CD4-positive, alpha-beta T cell treated with Interleukin-6 for 4 hours (primary cell): ENCODE measurements around the gene MYLK.

Experiments
- DNase-seq: peaks from one replicate; pipeline ENCODE4 v3.0.0-alpha.2; 2020; ENCODE audit warnings: mixed read lengths

Gene MYLK

GRCh38 chr3:123637131-123637530 is 247.0 kb downstream of the MYLK start:
- DNase-seq: no peak

- DNase-seq: no peak
Measured at GRCh38 chr3:123636431-123636841, 247.7 kb downstream of the MYLK start.

GRCh38 chr3:123635717-123636116 is 248.4 kb downstream of the MYLK start:
- no peak for DNase-seq

GRCh38 chr3:123635217-123635616 is 248.9 kb downstream of the MYLK start:
- DNase-seq: no peak

GRCh38 chr3:123634149-123635051 is 249.7 kb downstream of the MYLK start:
- no peak for DNase-seq

GRCh38 chr3:123633530-123633929 is 250.6 kb downstream of the MYLK start:
- no peak for DNase-seq

- DNase-seq: no peak
Measured at GRCh38 chr3:123632161-123632655, 251.9 kb downstream of the MYLK start.

GRCh38 chr3:123629747-123630047 is 254.4 kb downstream of the MYLK start:
- DNase-seq: no peak

- no peak for DNase-seq
Measured at GRCh38 chr3:123628996-123629746, 255.0 kb downstream of the MYLK start.

- no peak for DNase-seq
Measured at GRCh38 chr3:123627673-123628670, 256.2 kb downstream of the MYLK start.

GRCh38 chr3:123626881-123627280 is 257.3 kb downstream of the MYLK start:
- DNase-seq: no peak

GRCh38 chr3:123624302-123624701 is 259.8 kb downstream of the MYLK start:
- no peak for DNase-seq

GRCh38 chr3:123623346-123623880 is 260.7 kb downstream of the MYLK start:
- DNase-seq: no peak

- DNase-seq: no peak
Measured at GRCh38 chr3:123622766-123623165, 261.4 kb downstream of the MYLK start.

GRCh38 chr3:123621850-123622189 is 262.3 kb downstream of the MYLK start:
- no peak for DNase-seq

- no peak for DNase-seq
Measured at GRCh38 chr3:123621186-123621849, 262.8 kb downstream of the MYLK start.

GRCh38 chr3:123620343-123620742 is 263.8 kb downstream of the MYLK start:
- no peak for DNase-seq

GRCh38 chr3:123618768-123619484 is 265.2 kb downstream of the MYLK start:
- peak; percentile 12 for DNase-seq

GRCh38 chr3:123618076-123618708 is 265.9 kb downstream of the MYLK start:
- no peak for DNase-seq

GRCh38 chr3:123616593-123616992 is 267.5 kb downstream of the MYLK start:
- DNase-seq: no peak

- DNase-seq: no peak
Measured at GRCh38 chr3:123613543-123613942, 270.6 kb downstream of the MYLK start.
